ENCODE data around the gene FOXD1.

Gene FOXD1

GRCh38 chr5:73444499-73445438 is 3.8 kb downstream of the FOXD1 start:
- Histone ChIP-seq H3K9me3 (ENCODE audit: severe bottlenecking) (no peaks in the 10 kb centered on the region), H3K36me3 (ENCODE audit: low read depth) (peaks cover 14% of the 10 kb centered on the region; the same call in 1 of the 2 replicates), H3K4me1 (ENCODE audit: insufficient read depth, poor library complexity, severe bottlenecking) (peaks cover 16% of the 10 kb centered on the region), H3K27ac (ENCODE audit: poor library complexity, severe bottlenecking) (no peak overlapping the region), H3K4me3 (ENCODE audit: severe bottlenecking) (no peak overlapping the region), H3K27me3 (ENCODE audit: insufficient read depth, poor library complexity, severe bottlenecking) (peaks cover 8% of the 10 kb centered on the region)
- no peak for ATAC-seq (ENCODE audit: low read depth)
- DNase-seq (ENCODE audit: low spot score) = no peak
- no peak for TF ChIP-seq CTCF (IDR thresholded peaks at IDR 0.05; ENCODE audit: poor library complexity, severe bottlenecking)

- no peaks in the 10 kb centered on the region for H3K9me3 ChIP-seq (ENCODE audit: severe bottlenecking)
- H3K4me1 ChIP-seq (ENCODE audit: insufficient read depth, poor library complexity, severe bottlenecking) = peaks cover 17% of the 10 kb centered on the region
- H3K27me3 ChIP-seq (ENCODE audit: insufficient read depth, poor library complexity, severe bottlenecking) = no peaks in the 10 kb centered on the region
- DNase-seq (ENCODE audit: low spot score) (peak; percentile 61), ATAC-seq (ENCODE audit: low read depth) (no peak)
- H3K27ac ChIP-seq (ENCODE audit: poor library complexity, severe bottlenecking) = no peak overlapping the region
- no peak overlapping the region for H3K4me3 ChIP-seq (ENCODE audit: severe bottlenecking)
- no peak for TF ChIP-seq CTCF (IDR thresholded peaks at IDR 0.05; ENCODE audit: poor library complexity, severe bottlenecking)
- peaks cover 14% of the 10 kb centered on the region; the same call in 1 of the 2 replicates for H3K36me3 ChIP-seq (ENCODE audit: low read depth)
These were observed 4.6 kb downstream of the FOXD1 start for GRCh38 chr5:73443829-73444498.

GRCh38 chr5:73442996-73443627 is 5.5 kb downstream of the FOXD1 start:
- Histone ChIP-seq H3K36me3 (ENCODE audit: low read depth) (peaks cover 14% of the 10 kb centered on the region; the same call in 1 of the 2 replicates), H3K9me3 (ENCODE audit: severe bottlenecking) (no peaks in the 10 kb centered on the region), H3K4me1 (ENCODE audit: insufficient read depth, poor library complexity, severe bottlenecking) (peaks cover 24% of the 10 kb centered on the region), H3K4me3 (ENCODE audit: severe bottlenecking) (no peak overlapping the region), H3K27ac (ENCODE audit: poor library complexity, severe bottlenecking) (no peak overlapping the region), H3K27me3 (ENCODE audit: insufficient read depth, poor library complexity, severe bottlenecking) (no peaks in the 10 kb centered on the region)
- DNase-seq (ENCODE audit: low spot score) (no peak), ATAC-seq (ENCODE audit: low read depth) (no peak)
- no peak for TF ChIP-seq CTCF (IDR thresholded peaks at IDR 0.05; ENCODE audit: poor library complexity, severe bottlenecking)

GRCh38 chr5:73442231-73442811 is 6.3 kb downstream of the FOXD1 start:
- H3K27me3 ChIP-seq (ENCODE audit: insufficient read depth, poor library complexity, severe bottlenecking) = no peaks in the 10 kb centered on the region
- H3K27ac ChIP-seq (ENCODE audit: poor library complexity, severe bottlenecking) = no peak overlapping the region
- TF ChIP-seq CTCF (IDR thresholded peaks at IDR 0.05; ENCODE audit: poor library complexity, severe bottlenecking) = no peak
- peaks cover 14% of the 10 kb centered on the region; the same call in 1 of the 2 replicates for H3K36me3 ChIP-seq (ENCODE audit: low read depth)
- ATAC-seq (ENCODE audit: low read depth) (no peak), DNase-seq (ENCODE audit: low spot score) (no peak)
- H3K9me3 ChIP-seq (ENCODE audit: severe bottlenecking) = no peaks in the 10 kb centered on the region
- no peak overlapping the region for H3K4me3 ChIP-seq (ENCODE audit: severe bottlenecking)
- H3K4me1 ChIP-seq (ENCODE audit: insufficient read depth, poor library complexity, severe bottlenecking) = peaks cover 27% of the 10 kb centered on the region
